ENCODE measurements around the gene NMRK1.

DNA sequence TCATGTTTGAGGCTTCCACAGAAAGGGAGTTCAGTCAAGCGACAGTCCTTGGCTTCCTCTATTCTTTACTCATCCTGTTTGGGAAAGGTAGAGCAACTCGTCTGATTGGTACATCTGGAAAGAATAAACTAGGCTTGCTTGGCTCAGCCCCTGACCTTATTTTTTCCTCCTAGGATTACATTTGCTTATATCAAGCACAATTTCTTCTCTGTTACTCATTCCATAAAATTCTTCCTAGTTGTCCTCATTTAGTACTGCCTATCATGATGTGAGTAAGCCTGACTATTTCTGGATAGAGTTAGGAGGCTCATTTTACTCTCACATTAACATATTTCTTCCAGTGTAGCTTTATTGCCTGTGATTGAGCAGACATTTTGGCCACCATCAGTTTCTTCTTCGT lies 48.9 kb downstream of the NMRK1 start:
- TF ChIP-seq, protein P1, sequence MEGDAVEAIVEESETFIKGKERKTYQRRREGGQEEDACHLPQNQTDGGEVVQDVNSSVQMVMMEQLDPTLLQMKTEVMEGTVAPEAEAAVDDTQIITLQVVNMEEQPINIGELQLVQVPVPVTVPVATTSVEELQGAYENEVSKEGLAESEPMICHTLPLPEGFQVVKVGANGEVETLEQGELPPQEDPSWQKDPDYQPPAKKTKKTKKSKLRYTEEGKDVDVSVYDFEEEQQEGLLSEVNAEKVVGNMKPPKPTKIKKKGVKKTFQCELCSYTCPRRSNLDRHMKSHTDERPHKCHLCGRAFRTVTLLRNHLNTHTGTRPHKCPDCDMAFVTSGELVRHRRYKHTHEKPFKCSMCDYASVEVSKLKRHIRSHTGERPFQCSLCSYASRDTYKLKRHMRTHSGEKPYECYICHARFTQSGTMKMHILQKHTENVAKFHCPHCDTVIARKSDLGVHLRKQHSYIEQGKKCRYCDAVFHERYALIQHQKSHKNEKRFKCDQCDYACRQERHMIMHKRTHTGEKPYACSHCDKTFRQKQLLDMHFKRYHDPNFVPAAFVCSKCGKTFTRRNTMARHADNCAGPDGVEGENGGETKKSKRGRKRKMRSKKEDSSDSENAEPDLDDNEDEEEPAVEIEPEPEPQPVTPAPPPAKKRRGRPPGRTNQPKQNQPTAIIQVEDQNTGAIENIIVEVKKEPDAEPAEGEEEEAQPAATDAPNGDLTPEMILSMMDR (IDR thresholded peaks at IDR 0.05): no peak
- no peak for TF ChIP-seq POLR2A (IDR thresholded peaks at IDR 0.05)
